Suprapubic skin (tissue), 4 donors: ENCODE results near the gene ELN. TPM values are rescaled to one million over a fixed set of nuclear protein-coding genes. Genes with fewer than 3 reads are reported as not detected.

Experiments
- DNase-seq, 2 donors: peaks; one replicate each; pipeline ENCODE4 v3.0.0-alpha.2; 2019; ENCODE audit warnings: low spot score in 2 of 2
- H3K27ac ChIP-seq: fragments of 200-600 bp; sonication (generic); one replicate; pipeline ENCODE4 v1.5.1; 2019
- H3K27me3 ChIP-seq: fragments of 200-600 bp; sonication (generic); one replicate; pipeline ENCODE4 v1.5.1; 2019
- H3K36me3 ChIP-seq: fragments of 200-600 bp; sonication (generic); one replicate; pipeline ENCODE4 v1.5.1; 2019
- H3K4me1 ChIP-seq: fragments of 200-600 bp; sonication (generic); one replicate; pipeline ENCODE4 v1.5.1; 2019
- H3K4me3 ChIP-seq: fragments of 200-600 bp; sonication (generic); one replicate; pipeline ENCODE4 v1.5.1; 2019; ENCODE audit warnings: mild to moderate bottlenecking
- H3K9me3 ChIP-seq: fragments of 200-600 bp; sonication (generic); one replicate; pipeline ENCODE4 v1.5.1; 2019
- EP300 ChIP-seq: sonication (generic); formaldehyde crosslinking; IDR thresholded peaks from one replicate; pipeline ENCODE4 v1.6.1; 2017; ENCODE audit warnings: antibody characterized with exemption
- POLR2A ChIP-seq, 2 donors: fragments of 450-650 bp; IDR thresholded peaks; one replicate each; pipeline ENCODE4 v1.6.1; 2017; ENCODE audit warnings: antibody characterized with exemption in 2 of 2, mild to moderate bottlenecking in 2 of 2, moderate library complexity in 2 of 2
- POLR2AphosphoS5 ChIP-seq, 3 donors: sonication (generic); formaldehyde crosslinking; IDR thresholded peaks; one replicate each; pipeline ENCODE4 v1.6.1; 2017; ENCODE audit warnings: antibody characterized with exemption in 3 of 3
- WGBS: methylation state at CpG from one replicate; pipeline ENCODE4 v1.1.5; 2018; 5-methylcytosine and 5-hydroxymethylcytosine counted together
- total RNA-seq, 4 donors: library from RNA; depleted of rRNA; stranded (reverse); fragments of >200 nt; gene quantifications; one replicate each; pipeline ENCODE4 v1.1.0, GENCODE V29; 2016
- TF ChIP-seq, protein P1 (sequence below), 2 donors: fragments of 200-600 bp in 1 of 2; fragments of 450-650 bp in 1 of 2; sonication (generic) in 1 of 2; IDR thresholded peaks; one replicate each; pipeline ENCODE4 v1.5.1; 2016 to 2019; ENCODE audit warnings: antibody characterized with exemption in 2 of 2, mild to moderate bottlenecking in 1 of 2, moderate library complexity in 1 of 2

The ELN gene
- total RNA-seq, 4 donors from 2014 or later, result 7.7 to 30.7 (median 25.1) TPM

DNA sequence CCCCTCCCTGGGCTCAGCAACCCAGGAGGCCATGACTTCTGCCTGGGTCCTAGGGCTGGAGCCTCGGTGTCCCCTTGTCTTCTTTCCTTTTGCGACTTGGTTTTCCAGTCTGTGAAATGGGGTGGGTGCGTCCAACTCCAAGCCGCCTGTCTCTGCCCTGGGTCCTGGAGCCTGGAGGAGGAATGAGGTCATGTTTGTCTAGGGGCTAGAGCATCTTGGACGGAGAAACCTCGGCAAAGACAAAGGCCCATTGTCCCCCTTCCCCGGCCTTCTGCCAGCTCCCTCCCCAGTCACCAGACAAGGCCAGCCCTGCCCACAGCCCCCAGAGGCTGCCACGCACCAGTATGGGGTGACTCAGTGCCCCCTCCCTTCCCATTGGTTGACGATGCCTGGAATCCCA, 39.8 kb upstream of the ELN start:
- no peaks in the 10 kb centered on the region for H3K9me3 ChIP-seq
- H3K36me3 ChIP-seq, result no peaks in the 10 kb centered on the region
- WGBS, result 92% methylated on average over 5 of the region's 9 CpGs
- no peaks in the 10 kb centered on the region for H3K27me3 ChIP-seq
- TF ChIP-seq POLR2AphosphoS5 (IDR thresholded peaks at IDR 0.05), result no peak
- no peak overlapping the region for H3K4me3 ChIP-seq
- no peak for DNase-seq
- peaks cover 12% of the 10 kb centered on the region for H3K4me1 ChIP-seq
- H3K27ac ChIP-seq, result no peak overlapping the region

DNA sequence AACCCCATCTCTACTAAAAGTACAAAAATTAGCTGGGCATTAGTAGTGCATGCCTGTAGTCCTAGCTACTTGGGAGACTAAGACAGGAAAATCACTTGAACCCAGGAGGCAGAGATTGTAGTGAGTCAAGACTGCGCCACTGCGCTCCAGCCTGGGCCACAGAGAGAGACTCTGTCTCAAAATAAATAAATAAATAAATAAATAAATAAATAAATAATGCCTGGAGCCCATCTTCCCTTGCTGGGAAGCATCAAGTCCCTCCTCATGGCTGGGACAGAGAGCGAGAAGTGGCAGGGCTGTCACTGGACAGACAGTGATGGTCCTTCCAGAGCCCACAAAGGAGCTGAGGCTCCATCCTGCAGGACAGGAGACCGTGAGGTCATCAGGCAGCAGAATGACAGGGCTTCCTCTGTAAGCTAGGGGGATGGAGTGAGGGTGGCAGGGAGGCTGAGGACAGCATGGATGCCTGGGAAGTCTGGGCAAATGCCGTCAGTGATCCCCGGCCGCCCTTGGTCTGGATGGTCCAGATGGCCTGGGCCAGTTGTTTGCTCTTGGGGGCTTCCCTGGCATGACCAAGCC, 36.4 kb upstream of the ELN start:
- H3K4me1 ChIP-seq, result peaks cover 7% of the 10 kb centered on the region
- H3K27me3 ChIP-seq, result no peaks in the 10 kb centered on the region
- no peaks in the 10 kb centered on the region for H3K36me3 ChIP-seq
- no peak for DNase-seq
- peak overlapping the region; percentile 12 for H3K27ac ChIP-seq
- TF ChIP-seq, protein P1, sequence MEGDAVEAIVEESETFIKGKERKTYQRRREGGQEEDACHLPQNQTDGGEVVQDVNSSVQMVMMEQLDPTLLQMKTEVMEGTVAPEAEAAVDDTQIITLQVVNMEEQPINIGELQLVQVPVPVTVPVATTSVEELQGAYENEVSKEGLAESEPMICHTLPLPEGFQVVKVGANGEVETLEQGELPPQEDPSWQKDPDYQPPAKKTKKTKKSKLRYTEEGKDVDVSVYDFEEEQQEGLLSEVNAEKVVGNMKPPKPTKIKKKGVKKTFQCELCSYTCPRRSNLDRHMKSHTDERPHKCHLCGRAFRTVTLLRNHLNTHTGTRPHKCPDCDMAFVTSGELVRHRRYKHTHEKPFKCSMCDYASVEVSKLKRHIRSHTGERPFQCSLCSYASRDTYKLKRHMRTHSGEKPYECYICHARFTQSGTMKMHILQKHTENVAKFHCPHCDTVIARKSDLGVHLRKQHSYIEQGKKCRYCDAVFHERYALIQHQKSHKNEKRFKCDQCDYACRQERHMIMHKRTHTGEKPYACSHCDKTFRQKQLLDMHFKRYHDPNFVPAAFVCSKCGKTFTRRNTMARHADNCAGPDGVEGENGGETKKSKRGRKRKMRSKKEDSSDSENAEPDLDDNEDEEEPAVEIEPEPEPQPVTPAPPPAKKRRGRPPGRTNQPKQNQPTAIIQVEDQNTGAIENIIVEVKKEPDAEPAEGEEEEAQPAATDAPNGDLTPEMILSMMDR (IDR thresholded peaks at IDR 0.05), result no peak
- no peak for TF ChIP-seq POLR2AphosphoS5 (IDR thresholded peaks at IDR 0.05)
- no peak for TF ChIP-seq POLR2A (IDR thresholded peaks at IDR 0.05)
- no peak for TF ChIP-seq EP300
- no peak overlapping the region for H3K4me3 ChIP-seq
- WGBS, result 92% methylated on average over 5 of the region's 7 CpGs
- no peaks in the 10 kb centered on the region for H3K9me3 ChIP-seq

DNA sequence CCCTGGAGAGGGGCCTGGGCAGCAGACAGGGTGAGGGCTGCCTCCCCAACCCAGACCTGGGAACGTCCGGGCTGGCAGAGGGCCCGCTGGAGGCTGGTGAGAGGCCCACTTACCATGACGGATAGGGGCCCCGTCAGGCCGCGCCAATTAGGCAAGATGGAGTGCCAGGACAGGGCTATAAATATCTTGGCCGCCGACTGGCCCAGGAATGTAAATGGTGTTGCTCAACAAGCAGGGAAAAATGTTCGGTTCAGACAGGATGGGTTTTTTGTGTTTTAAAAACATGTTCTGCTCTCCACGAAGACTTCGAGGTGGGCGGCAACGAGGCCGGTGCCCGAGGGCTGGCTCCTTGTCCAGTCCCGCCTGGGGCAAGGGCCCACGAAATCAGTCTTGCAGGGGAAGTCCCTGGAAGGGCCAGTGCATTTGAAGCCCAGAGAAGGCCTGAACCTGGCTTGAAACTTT, 35.8 kb upstream of the ELN start:
- no peaks in the 10 kb centered on the region for H3K9me3 ChIP-seq
- H3K4me3 ChIP-seq, result no peak overlapping the region
- H3K4me1 ChIP-seq, result peaks cover 7% of the 10 kb centered on the region
- WGBS, result 38% methylated on average over 16 of the region's 18 CpGs
- peak overlapping the region; percentile 12 for H3K27ac ChIP-seq
- DNase-seq, result peak in 1 of 2 donors; percentile 83
- TF ChIP-seq POLR2AphosphoS5 (IDR thresholded peaks at IDR 0.05) (peak in 1 of 3 donors; percentile 68), EP300 (no peak)
- H3K36me3 ChIP-seq, result no peaks in the 10 kb centered on the region
- peaks cover 1% of the 10 kb centered on the region for H3K27me3 ChIP-seq

DNA sequence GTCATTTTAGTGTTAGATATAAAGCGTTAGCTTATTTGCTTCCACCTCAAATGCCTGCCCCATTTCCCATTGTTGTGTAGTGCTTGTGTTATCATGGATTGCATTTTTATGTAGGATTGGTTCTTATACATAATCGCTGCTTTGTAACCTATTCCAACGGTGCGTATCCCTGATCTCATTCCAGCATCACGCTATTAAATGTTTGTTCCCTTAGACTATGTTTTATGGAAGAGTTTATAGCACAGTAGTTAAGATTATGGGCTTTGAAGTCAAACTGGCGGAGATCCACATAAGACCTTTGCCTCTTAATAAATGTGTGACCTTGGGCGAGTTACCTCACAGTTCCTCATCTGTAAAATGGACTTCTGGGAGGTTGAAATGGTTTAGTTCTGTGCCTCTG, 34.0 kb upstream of the ELN start:
- 90% methylated on average over 7 of the region's 7 CpGs for WGBS
- H3K27me3 ChIP-seq, result peaks cover 3% of the 10 kb centered on the region
- H3K9me3 ChIP-seq, result no peaks in the 10 kb centered on the region
- H3K4me3 ChIP-seq, result no peak overlapping the region
- H3K36me3 ChIP-seq, result no peaks in the 10 kb centered on the region
- H3K4me1 ChIP-seq, result peaks cover 7% of the 10 kb centered on the region
- TF ChIP-seq EP300, result no peak
- TF ChIP-seq POLR2A (IDR thresholded peaks at IDR 0.05), result no peak
- no peak for DNase-seq
- H3K27ac ChIP-seq, result no peak overlapping the region

DNA sequence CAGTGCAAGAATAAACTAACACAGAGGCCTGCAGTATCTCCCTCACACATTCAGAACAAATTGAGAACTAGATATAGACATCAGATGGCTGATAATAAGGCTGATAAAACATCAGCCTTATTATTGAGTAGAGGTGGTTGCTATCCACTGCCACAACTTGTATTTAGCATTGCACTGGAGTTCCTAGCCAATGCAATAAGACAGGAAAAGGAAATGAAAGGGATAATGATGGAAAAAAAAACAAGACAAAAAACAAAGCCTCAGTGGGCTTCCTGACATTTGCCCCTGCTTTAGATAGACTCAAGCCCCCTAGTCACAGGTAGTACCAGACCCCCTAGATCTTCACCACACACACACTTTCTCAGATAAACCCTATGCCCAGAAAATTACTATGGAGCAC, 33.2 kb upstream of the ELN start:
- peaks cover 3% of the 10 kb centered on the region for H3K27me3 ChIP-seq
- H3K27ac ChIP-seq, result no peak overlapping the region

DNA sequence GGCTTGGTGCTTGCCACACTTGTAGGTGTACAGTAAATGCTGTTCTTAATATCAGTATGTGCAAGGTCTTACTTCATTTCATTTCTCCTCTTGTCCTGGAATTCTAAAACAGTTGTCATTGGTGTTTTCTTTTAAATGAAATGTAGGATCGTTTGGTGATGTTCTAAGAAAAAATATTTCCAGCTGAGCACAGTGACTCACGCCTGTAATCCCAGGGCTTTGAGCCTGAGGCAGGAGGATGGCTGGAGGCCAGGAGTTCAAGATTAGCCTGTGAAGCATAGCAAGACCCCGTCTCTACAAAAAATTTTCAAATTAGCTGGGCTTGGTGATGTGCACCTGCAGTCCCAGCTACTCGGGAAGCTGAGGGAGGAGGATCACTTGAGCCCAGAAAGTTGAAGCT, 32.6 kb upstream of the ELN start:
- TF ChIP-seq POLR2A (IDR thresholded peaks at IDR 0.05), result no peak
- TF ChIP-seq, protein P1 (IDR thresholded peaks at IDR 0.05), result no peak
- TF ChIP-seq EP300, result no peak
- no peak for TF ChIP-seq POLR2AphosphoS5 (IDR thresholded peaks at IDR 0.05)
- H3K4me3 ChIP-seq, result no peak overlapping the region
- DNase-seq, result no peak
- H3K36me3 ChIP-seq, result no peaks in the 10 kb centered on the region
- peaks cover 3% of the 10 kb centered on the region for H3K27me3 ChIP-seq
- H3K9me3 ChIP-seq, result no peaks in the 10 kb centered on the region
- H3K4me1 ChIP-seq, result peaks cover 19% of the 10 kb centered on the region
- 52% methylated on average over 4 of the region's 4 CpGs for WGBS
- H3K27ac ChIP-seq, result no peak overlapping the region

More for the DNA sequence above, 33.2 kb upstream of the ELN start:
- DNase-seq, result no peak
- Histone ChIP-seq H3K4me3 (no peak overlapping the region), H3K9me3 (no peaks in the 10 kb centered on the region), H3K36me3 (no peaks in the 10 kb centered on the region), H3K4me1 (peaks cover 13% of the 10 kb centered on the region)
- TF ChIP-seq, protein P1 (IDR thresholded peaks at IDR 0.05), result no peak
